OCI-LY7 (cell line): ENCODE results near the gene HERC5. TPM values are rescaled to one million over a fixed set of nuclear protein-coding genes. Genes with fewer than 3 reads are reported as not detected.

ENCODE experiments used
- BruUV-seq: library from RNA; stranded (reverse); fragments of 400-500 nt; replicated peaks from 2 replicates; lab custom pipeline; 2021; lab: Mats Ljungman, UMichigan
- CTCF ChIA-PET: fragments of 300-600 bp; sonication (Branson Sonifier 250); formaldehyde crosslinking; loops from one replicate; lab custom pipeline; 2022; ENCODE audit warnings: antibody characterized with exemption; ENCODE audit not compliant: unreplicated experiment; lab: Charles Lee
- POLR2A ChIA-PET: fragments of 300-600 bp; sonication (Branson Sonifier 250); formaldehyde crosslinking; loops from one replicate; lab custom pipeline; 2022; ENCODE audit warnings: antibody characterized with exemption; lab: Charles Lee
- DNase-seq: peaks from one replicate; pipeline ENCODE4 v3.0.0-alpha.2; 2015; ENCODE audit warnings: low spot score
- H2AFZ ChIP-seq: fragments of 200-600 bp; sonication (generic), shearing (Covaris generic); 2 replicates; pipeline ENCODE4 v1.6.1; 2014; ENCODE audit warnings: mild to moderate bottlenecking, antibody characterized with exemption, low read length, moderate library complexity
- H3K27ac ChIP-seq: fragments of 200-600 bp; sonication (generic); 2 replicates; pipeline ENCODE4 v1.5.1; 2014; ENCODE audit warnings: mixed run types, low read depth, mild to moderate bottlenecking, moderate library complexity, low read length, inconsistent platforms; ENCODE audit not compliant: poor library complexity, severe bottlenecking
- H3K36me3 ChIP-seq: fragments of 200-600 bp; sonication (generic); 2 replicates; pipeline ENCODE4 v1.6.1; 2014; ENCODE audit warnings: mild to moderate bottlenecking, antibody characterized with exemption, low read length, moderate library complexity, mixed read lengths; ENCODE audit not compliant: insufficient read depth
- H3K4me1 ChIP-seq: fragments of 200-600 bp; sonication (generic); 2 replicates; pipeline ENCODE4 v1.5.1; 2014; ENCODE audit warnings: mild to moderate bottlenecking, low read length; ENCODE audit not compliant: insufficient read depth, poor library complexity, severe bottlenecking
- H3K4me2 ChIP-seq: fragments of 200-600 bp; sonication (generic); 2 replicates; pipeline ENCODE4 v1.6.1; 2014; ENCODE audit warnings: mild to moderate bottlenecking, low read length
- H3K4me3 ChIP-seq: fragments of 200-600 bp; sonication (generic); 2 replicates; pipeline ENCODE4 v1.5.1; 2014; ENCODE audit warnings: mild to moderate bottlenecking, low read depth, low read length; ENCODE audit not compliant: poor library complexity, severe bottlenecking
- H3K79me2 ChIP-seq: fragments of 200-600 bp; sonication (generic); 2 replicates; pipeline ENCODE4 v1.6.1; 2016; ENCODE audit warnings: low read depth, mild to moderate bottlenecking, low read length, moderate library complexity, mixed read lengths; ENCODE audit not compliant: insufficient read depth
- H3K9me2 ChIP-seq: fragments of 200-600 bp; sonication (generic); 2 replicates; pipeline ENCODE4 v1.6.1; 2016; ENCODE audit warnings: mild to moderate bottlenecking, low read length, mixed read lengths; ENCODE audit not compliant: insufficient read depth
- H3K9me3 ChIP-seq: fragments of 200-600 bp; sonication (generic); 2 replicates; pipeline ENCODE4 v1.6.1; 2014; ENCODE audit warnings: mild to moderate bottlenecking, mixed run types, low read length, mixed read lengths
- H4K20me1 ChIP-seq: fragments of 200-600 bp; sonication (generic); 2 replicates; pipeline ENCODE4 v1.6.1; 2014; ENCODE audit warnings: mild to moderate bottlenecking, antibody characterized with exemption, low read length, moderate library complexity, mixed read lengths; ENCODE audit not compliant: insufficient read depth
- CTCF ChIP-seq: fragments of 200-600 bp; sonication (generic); conservative IDR thresholded peaks from 2 replicates; pipeline ENCODE4 v1.5.1; 2014; ENCODE audit warnings: mild to moderate bottlenecking, antibody characterized with exemption, low read length, moderate library complexity, mixed read lengths
- EZH2phosphoT487 ChIP-seq: fragments of 200-600 bp; sonication (generic); IDR thresholded peaks from 2 replicates; pipeline ENCODE4 v1.6.1; 2018; ENCODE audit warnings: low read depth, borderline replicate concordance, mild to moderate bottlenecking, mixed run types, antibody characterized with exemption, low read length, moderate library complexity, mixed read lengths
- intact Hi-C: fragments of 100-400 bp; cut with micrococcal nuclease; formaldehyde crosslinking; loops from one replicate; pipeline ENCODE4 v1.10.0; 2022; ENCODE audit not compliant: unreplicated experiment
- total RNA-seq, 2 experiments: library from RNA; depleted of rRNA in 1 of 2; stranded (reverse); fragments of >200 nt in 1 of 2; shearing (Covaris generic) in 1 of 2; gene quantifications; 2 replicates each; pipeline ENCODE4 v1.2.3, GENCODE V29; 2014 to 2022

HERC5 gene
- total RNA-seq, 2 experiments from 2014 or later, result not detected

GRCh38 chr4:88457307-88458103 lies 586 bp downstream of the HERC5 start:
- peak overlapping the region; percentile 63 for H2AFZ ChIP-seq
- no peaks in the 10 kb centered on the region for H3K9me3 ChIP-seq
- H3K9me2 ChIP-seq, result no peaks in the 10 kb centered on the region
- no TSS peak for BruUV-seq
- intact Hi-C loops, result no loop called here
- peak overlapping the region; percentile 60 for H3K4me2 ChIP-seq
- no peaks in the 10 kb centered on the region for H3K79me2 ChIP-seq
- peak overlapping the region; percentile 66 for H3K4me3 ChIP-seq
- H3K36me3 ChIP-seq, result no peaks in the 10 kb centered on the region
- H3K27ac ChIP-seq, result no peak overlapping the region
- no peak for DNase-seq
- no peak for TF ChIP-seq CTCF
- CTCF ChIA-PET, result no interaction called here
- H4K20me1 ChIP-seq, result no peaks in the 10 kb centered on the region
- POLR2A ChIA-PET, result no interaction called here
- H3K4me1 ChIP-seq, result peaks cover 11% of the 10 kb centered on the region

- no peaks in the 10 kb centered on the region for H3K79me2 ChIP-seq
- H3K4me1 ChIP-seq, result peaks cover 11% of the 10 kb centered on the region
- no peak overlapping the region for H3K4me3 ChIP-seq
- intact Hi-C loops, result no loop called here
- ChIA-PET POLR2A (no interaction called here), CTCF (no interaction called here)
- H3K4me2 ChIP-seq, result no peak overlapping the region
- TF ChIP-seq EZH2phosphoT487 (no peak), CTCF (no peak)
- H3K9me3 ChIP-seq, result no peaks in the 10 kb centered on the region
- no peak overlapping the region for H2AFZ ChIP-seq
- H3K36me3 ChIP-seq, result no peaks in the 10 kb centered on the region
- no peaks in the 10 kb centered on the region for H3K9me2 ChIP-seq
- H3K27ac ChIP-seq, result no peak overlapping the region
- H4K20me1 ChIP-seq, result no peaks in the 10 kb centered on the region
- DNase-seq, result no peak
- BruUV-seq, result no TSS peak
These were observed 1.3 kb downstream of the HERC5 start for GRCh38 chr4:88458104-88458740.

- ChIA-PET POLR2A (no interaction called here), CTCF (no interaction called here)
- H3K9me2 ChIP-seq, result no peaks in the 10 kb centered on the region
- H3K36me3 ChIP-seq, result no peaks in the 10 kb centered on the region
- no peaks in the 10 kb centered on the region for H3K4me1 ChIP-seq
- H2AFZ ChIP-seq, result no peak overlapping the region
- no peak overlapping the region for H3K4me3 ChIP-seq
- TF ChIP-seq CTCF, result no peak
- TF ChIP-seq EZH2phosphoT487, result no peak
- intact Hi-C loops, result no loop called here
- no peaks in the 10 kb centered on the region for H4K20me1 ChIP-seq
- no peaks in the 10 kb centered on the region for H3K79me2 ChIP-seq
- no peak for DNase-seq
- H3K4me2 ChIP-seq, result no peak overlapping the region
- no peaks in the 10 kb centered on the region for H3K9me3 ChIP-seq
- H3K27ac ChIP-seq, result no peak overlapping the region
- BruUV-seq, result no TSS peak
These were observed 8.8 kb downstream of the HERC5 start for GRCh38 chr4:88465653-88466192.
